HepG2 (cell line): ENCODE results near the gene KLK14. TPM values are rescaled to one million over a fixed set of nuclear protein-coding genes. Genes with fewer than 3 reads are reported as not detected.

Experiments used
- ATAC-seq: fragments of 200-7000 bp; cut with Tn5 transposase; 3 replicates; pipeline ENCODE4 v1.9.1; 2020; ENCODE audit warnings: mild to moderate bottlenecking, moderate library complexity
- BruUV-seq: library from RNA; stranded (reverse); fragments of 400-500 nt; replicated peaks from 2 replicates; lab custom pipeline; 2021; lab: Mats Ljungman, UMichigan
- CTCF ChIA-PET: fragments of 300-600 bp; formaldehyde crosslinking; extraction: SDS; loops from one replicate; lab custom pipeline; 2021; ENCODE audit warnings: low total read pairs, inconsistent platforms, low intra/inter-chr PET ratio; lab: Yijun Ruan, JAX
- POLR2A ChIA-PET: fragments of 350-600 bp; sonication (Branson Sonifier 250); formaldehyde crosslinking; loops from one replicate; lab custom pipeline; 2020; ENCODE audit warnings: antibody characterized with exemption, inconsistent platforms; lab: Yijun Ruan, JAX
- DNase-seq: peaks from one replicate; pipeline ENCODE4 v3.0.0-alpha.2; 2015; ENCODE audit warnings: low spot score
- FAIRE-seq: peaks from 3 replicates; lab custom pipeline; 2011; peaks lifted over from hg19 to GRCh38; lab: Jason Lieb, UNC
- H2AFZ ChIP-seq: one replicate; pipeline ENCODE4 v1.6.1; 2011; ENCODE audit warnings: low read length, inconsistent platforms
- H3K27ac ChIP-seq: fragments of 300-600 bp; 3 replicates; pipeline ENCODE4 v1.8.0; 2011; ENCODE audit warnings: mixed run types, mild to moderate bottlenecking, mixed read lengths, low read length, inconsistent platforms; ENCODE audit not compliant: insufficient read depth; ENCODE audit errors: extremely low read length
- H3K27me3 ChIP-seq, 2 experiments: fragments of 200-600 bp in 1 of 2; 2 replicates in 1 of 2; 3 replicates in 1 of 2; pipeline versions ENCODE4 v1.6.0 to v1.8.0; 2011; ENCODE audit warnings: low read length in 2 of 2, mild to moderate bottlenecking in 2 of 2, moderate library complexity in 2 of 2, inconsistent platforms in 1 of 2; ENCODE audit not compliant: insufficient read depth in 2 of 2, control insufficient read depth in 1 of 2
- H3K36me3 ChIP-seq, 2 experiments: fragments of 200-600 bp in 1 of 2; replicated peaks in 1 of 2; 2 replicates in 1 of 2; 3 replicates in 1 of 2; pipeline versions ENCODE4 v1.5.1 to v1.8.0; 2011; ENCODE audit warnings: low read length in 2 of 2, inconsistent platforms in 1 of 2; ENCODE audit not compliant: insufficient read depth in 2 of 2, control insufficient read depth in 1 of 2
- H3K4me1 ChIP-seq: 2 replicates; pipeline ENCODE4 v1.5.1; 2012; ENCODE audit warnings: low read length, inconsistent platforms; ENCODE audit not compliant: insufficient read depth
- H3K4me2 ChIP-seq: 2 replicates; pipeline ENCODE4 v1.6.0; 2011; ENCODE audit warnings: low read depth, low read length, inconsistent platforms
- H3K4me3 ChIP-seq, 3 experiments: fragments of 200-600 bp in 1 of 3; sonication (generic), shearing (Covaris generic) in 1 of 3; replicated peaks in 1 of 3; 2 replicates each; pipeline ENCODE4 v1.5.1; 2011 to 2016; ENCODE audit warnings: low read length in 3 of 3, inconsistent platforms in 2 of 3, low read depth in 2 of 3, mild to moderate bottlenecking in 2 of 3, control low read depth in 1 of 3, mixed read lengths in 1 of 3; ENCODE audit not compliant: insufficient read depth in 1 of 3
- H3K79me2 ChIP-seq: one replicate; pipeline ENCODE4 v1.6.1; 2011; ENCODE audit warnings: low read length, inconsistent platforms; ENCODE audit not compliant: insufficient read depth
- H3K9ac ChIP-seq: 2 replicates; pipeline ENCODE4 v1.6.0; 2011; ENCODE audit warnings: mild to moderate bottlenecking, low read depth, low read length, inconsistent platforms; ENCODE audit not compliant: insufficient read depth
- H3K9me3 ChIP-seq: 2 replicates; pipeline ENCODE4 v1.5.1; 2012; ENCODE audit warnings: mild to moderate bottlenecking, low read length
- H4K20me1 ChIP-seq: 2 replicates; pipeline ENCODE4 v1.6.0; 2011; ENCODE audit warnings: inconsistent platforms, mild to moderate bottlenecking, low read length, moderate library complexity; ENCODE audit not compliant: insufficient read depth
- CENPBD1 ChIP-seq: sonication (generic); formaldehyde crosslinking; IDR thresholded peaks from 2 replicates; pipeline ENCODE4 v1.8.0; 2022; ENCODE audit warnings: missing genetic modification reagents, low read depth, mild to moderate bottlenecking, borderline replicate concordance
- DPF2 ChIP-seq: sonication (generic); formaldehyde crosslinking; IDR thresholded peaks from 2 replicates; pipeline ENCODE4 v1.4.0; 2020; ENCODE audit warnings: mild to moderate bottlenecking, low read depth, missing genetic modification reagents, borderline replicate concordance
- HNRNPH1 ChIP-seq: fragments of 200-400 bp; formaldehyde crosslinking; optimal IDR thresholded peaks from 2 replicates; pipeline ENCODE3; 2017; ENCODE audit warnings: mild to moderate bottlenecking, low read depth, low read length
- NFATC3 ChIP-seq: sonication (generic); formaldehyde crosslinking; IDR thresholded peaks from 2 replicates; pipeline ENCODE4 v1.5.1; 2020; ENCODE audit warnings: mild to moderate bottlenecking, missing genetic modification reagents
- PITX1 ChIP-seq: sonication (generic); formaldehyde crosslinking; IDR thresholded peaks from 2 replicates; pipeline ENCODE4 v1.5.1; 2020; ENCODE audit warnings: mild to moderate bottlenecking, missing genetic modification reagents
- RFXAP ChIP-seq: sonication (generic); formaldehyde crosslinking; IDR thresholded peaks from 2 replicates; pipeline ENCODE4 v1.4.0; 2020; ENCODE audit warnings: missing genetic modification reagents, borderline replicate concordance
- ZNF317 ChIP-seq: sonication (generic); formaldehyde crosslinking; IDR thresholded peaks from 2 replicates; pipeline ENCODE4 v1.5.0; 2020; ENCODE audit warnings: mild to moderate bottlenecking, missing genetic modification reagents
- ZXDC ChIP-seq: sonication (generic); formaldehyde crosslinking; IDR thresholded peaks from 2 replicates; pipeline ENCODE4 v1.5.0; 2020; ENCODE audit warnings: mild to moderate bottlenecking, missing genetic modification reagents
- WGBS: methylation state at CpG from one replicate; pipeline ENCODE4 v1.1.6; 2017; ENCODE audit warnings: low lambda C conversion rate; 5-methylcytosine and 5-hydroxymethylcytosine counted together
- in situ Hi-C: cut with HindIII; loops from 2 replicates; pipeline ENCODE4 v1.10.0; 2017; ENCODE audit warnings: low pct_unique_long_range_greater_than_20kb; ENCODE audit not compliant: extremely low pct_ligation_motif_present
- intact Hi-C: fragments of 100-400 bp; cut with micrococcal nuclease; formaldehyde crosslinking; loops from one replicate; pipeline ENCODE4 v1.10.0; 2022; ENCODE audit not compliant: unreplicated experiment
- polyA plus RNA-seq, 8 experiments: library from polyadenylated mRNA; depleted of rRNA in 3 of 8; stranded (reverse) in 7 of 8; unstranded in 1 of 8; fragments of >200 nt; fragmentation: Illumina TruSeq in 4 of 8; extraction: Trizol in 4 of 8; gene quantifications; 2 replicates each; pipeline versions ENCODE4 v1.2.1 to v1.2.3, GENCODE V29; 2011 to 2016; ENCODE audit warnings: low read depth in 4 of 8, missing spikeins in 1 of 8, mixed read lengths in 1 of 8; ENCODE audit not compliant: insufficient read depth in 1 of 8
- total RNA-seq, 5 experiments: library from RNA; depleted of rRNA; stranded (reverse); fragments of >200 nt; fragmentation: Illumina TruSeq; extraction: Trizol; gene quantifications; 2 replicates each; pipeline ENCODE4 v1.2.3, GENCODE V29; 2016; ENCODE audit warnings: low read depth in 1 of 5

Gene KLK14
- total and polyA plus RNA-seq, 2 of the 13 experiments (the other 11 are each of a cell fraction or from before 2014, with no cell fraction given) = not detected

GRCh38 chr19:51031220-51031879, 51.3 kb downstream of the KLK14 start:
- POLR2A ChIA-PET = no interaction called here
- no TSS peak for BruUV-seq
- Histone ChIP-seq H3K9me3 (no peaks in the 10 kb centered on the region), H3K4me2 (no peak overlapping the region), H3K4me1 (no peaks in the 10 kb centered on the region), H3K27ac (no peak overlapping the region), H4K20me1 (no peaks in the 10 kb centered on the region), H3K27me3 (peaks cover 4 to 32% of the 10 kb centered on the region in 2 experiments; a peak in 4 of 5 replicates), H3K9ac (no peak overlapping the region), H2AFZ (no peak overlapping the region), H3K36me3 (no peaks in the 10 kb centered on the region), H3K79me2 (no peaks in the 10 kb centered on the region), H3K4me3 (no peak overlapping the region)
- ATAC-seq (no peak), DNase-seq (no peak), FAIRE-seq (no peak)
- intact Hi-C loops = no loop called here
- CTCF ChIA-PET = no interaction called here
- 18% methylated on average over 7 of the region's 7 CpGs for WGBS
- TF ChIP-seq CENPBD1 = no peak
- no peak for TF ChIP-seq ZNF317 (CRISPR knock-in tag)
- no peak for TF ChIP-seq DPF2 (CRISPR knock-in tag)
- no peak for TF ChIP-seq RFXAP (CRISPR knock-in tag)
- TF ChIP-seq NFATC3 (CRISPR knock-in tag) = no peak
- no peak for TF ChIP-seq ZXDC (CRISPR knock-in tag)
- no peak for TF ChIP-seq HNRNPH1
- no peak for TF ChIP-seq PITX1 (CRISPR knock-in tag)
- in situ Hi-C loops = no loop called here
